SK-N-SH treated with all-trans-retinoic acid at 6 μM for 48 hours (cell line): ENCODE results near the gene FAM117A.

Source experiments
- ATAC-seq: fragments of 200-7000 bp; cut with Tn5 transposase; 3 replicates; pipeline ENCODE4 v1.9.1; 2020; ENCODE audit warnings: mild to moderate bottlenecking, moderate library complexity
- BACH2 ChIP-seq: fragments of 250-450 bp; sonication (Bioruptor Pico); IDR thresholded peaks from 2 replicates; pipeline ENCODE4 v1.9.0; 2021; ENCODE audit warnings: mild to moderate bottlenecking, borderline replicate concordance
- CREB5 ChIP-seq: fragments of 250-450 bp; sonication (Bioruptor Pico); IDR thresholded peaks from 2 replicates; pipeline ENCODE4 v1.5.1; 2020; ENCODE audit warnings: low read depth, mild to moderate bottlenecking, moderate library complexity
- CSRNP3 ChIP-seq: fragments of 250-450 bp; sonication (Bioruptor Pico); IDR thresholded peaks from 2 replicates; pipeline ENCODE4 v1.5.1; 2021; ENCODE audit warnings: mild to moderate bottlenecking, moderate library complexity
- ESRRG ChIP-seq: fragments of 250-450 bp; sonication (Bioruptor Pico); IDR thresholded peaks from 2 replicates; pipeline ENCODE4 v1.6.1; 2021; ENCODE audit warnings: mild to moderate bottlenecking
- GLIS3 ChIP-seq: fragments of 250-450 bp; sonication (Bioruptor Pico); IDR thresholded peaks from 2 replicates; pipeline ENCODE4 v1.5.0; 2020; ENCODE audit warnings: mild to moderate bottlenecking, moderate library complexity
- ISL1 ChIP-seq: fragments of 250-450 bp; sonication (Bioruptor Pico); IDR thresholded peaks from 2 replicates; pipeline ENCODE4 v2.1.2; 2022; ENCODE audit warnings: mild to moderate bottlenecking, moderate library complexity
- OSR1 ChIP-seq: fragments of 250-450 bp; sonication (Bioruptor Pico); IDR thresholded peaks from 2 replicates; pipeline ENCODE4 v1.8.0; 2022; ENCODE audit warnings: moderate library complexity, mild to moderate bottlenecking, inconsistent platforms
- PATZ1 ChIP-seq: fragments of 250-450 bp; sonication (Bioruptor Pico); IDR thresholded peaks from 2 replicates; pipeline ENCODE4 v1.8.0; 2020; ENCODE audit warnings: mild to moderate bottlenecking, moderate library complexity, borderline replicate concordance
- POU6F1 ChIP-seq: fragments of 250-450 bp; sonication (Bioruptor Pico); IDR thresholded peaks from 2 replicates; pipeline ENCODE4 v1.8.0; 2021; ENCODE audit warnings: low read depth, mild to moderate bottlenecking, moderate library complexity, borderline replicate concordance
- PPARA ChIP-seq: fragments of 250-450 bp; sonication (Bioruptor Pico); IDR thresholded peaks from 2 replicates; pipeline ENCODE4 v1.5.0; 2020; ENCODE audit warnings: mild to moderate bottlenecking, borderline replicate concordance
- RARB ChIP-seq: fragments of 250-450 bp; sonication (Bioruptor Pico); IDR thresholded peaks from 2 replicates; pipeline ENCODE4 v1.8.0; 2021; ENCODE audit warnings: mild to moderate bottlenecking, moderate library complexity
- TCF4 ChIP-seq: fragments of 250-450 bp; sonication (Bioruptor Pico); IDR thresholded peaks from 2 replicates; pipeline ENCODE4 v1.8.0; 2021; ENCODE audit warnings: mild to moderate bottlenecking, moderate library complexity, borderline replicate concordance
- TOX ChIP-seq: fragments of 250-450 bp; sonication (Bioruptor Pico); IDR thresholded peaks from 2 replicates; pipeline ENCODE4 v1.8.0; 2021; ENCODE audit warnings: mild to moderate bottlenecking, moderate library complexity, borderline replicate concordance
- TSHZ2 ChIP-seq: fragments of 250-450 bp; sonication (Bioruptor Pico); IDR thresholded peaks from 2 replicates; pipeline ENCODE4 v1.5.0; 2020; ENCODE audit warnings: mild to moderate bottlenecking, moderate library complexity
- ZC3H10 ChIP-seq: fragments of 250-450 bp; sonication (Bioruptor Pico); IDR thresholded peaks from 2 replicates; pipeline ENCODE4 v1.5.1; 2021; ENCODE audit warnings: mild to moderate bottlenecking, moderate library complexity
- ZFP3 ChIP-seq: fragments of 250-450 bp; sonication (Bioruptor Pico); IDR thresholded peaks from 2 replicates; pipeline ENCODE4 v1.5.0; 2020; ENCODE audit warnings: mild to moderate bottlenecking, moderate library complexity
- ZFP30 ChIP-seq: fragments of 450-650 bp; formaldehyde crosslinking; IDR thresholded peaks from 2 replicates; pipeline ENCODE4 v1.5.0; 2022; ENCODE audit warnings: mild to moderate bottlenecking, moderate library complexity
- ZNF565 ChIP-seq: fragments of 450-650 bp; formaldehyde crosslinking; conservative IDR thresholded peaks from 2 replicates; pipeline ENCODE4 v1.5.0; 2020; ENCODE audit warnings: low read depth, mild to moderate bottlenecking, moderate library complexity
- ZNF70 ChIP-seq: fragments of 450-650 bp; formaldehyde crosslinking; IDR thresholded peaks from 2 replicates; pipeline ENCODE4 v1.5.0; 2020; ENCODE audit warnings: mild to moderate bottlenecking, moderate library complexity
- ZNF8 ChIP-seq: fragments of 450-650 bp; formaldehyde crosslinking; IDR thresholded peaks from 2 replicates; pipeline ENCODE4 v1.5.0; 2020; ENCODE audit warnings: mild to moderate bottlenecking, moderate library complexity

FAM117A gene

DNA sequence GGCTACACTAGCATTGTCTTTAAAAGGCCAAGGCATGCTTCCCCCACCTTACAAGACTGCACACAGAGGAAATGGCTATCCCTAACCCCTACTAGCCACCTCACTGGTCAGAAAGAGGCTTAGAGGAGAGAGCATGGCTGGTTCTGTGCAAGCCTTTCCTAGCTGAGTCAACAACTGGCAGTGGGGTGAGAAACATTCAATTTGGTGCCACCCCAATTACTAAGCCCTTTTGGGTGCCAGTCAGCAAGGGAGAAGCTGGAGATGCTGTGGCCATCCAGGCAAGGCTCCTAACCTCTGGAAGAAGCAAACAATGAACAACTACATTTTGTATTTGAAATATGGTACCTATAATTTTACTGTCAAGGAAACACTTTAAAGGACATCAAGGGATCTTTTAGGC is 19.9 kb upstream of the FAM117A start (continued):
- TF ChIP-seq BACH2 (CRISPR knock-in tag) = no peak
- TF ChIP-seq PPARA (CRISPR knock-in tag) = no peak
- no peak for TF ChIP-seq ESRRG (CRISPR knock-in tag)
- TF ChIP-seq ZC3H10 = no peak
- no peak for TF ChIP-seq GLIS3 (CRISPR knock-in tag)
- TF ChIP-seq, all 23 proteins: peak for 0

GRCh38 chr17:49783071-49783715 is 19.3 kb upstream of the FAM117A start:
- TF ChIP-seq TOX = no peak
- TF ChIP-seq ESRRG (CRISPR knock-in tag) = no peak
- TF ChIP-seq ZFP3 (CRISPR knock-in tag) = no peak
- TF ChIP-seq TCF4 (CRISPR knock-in tag) = no peak
- no peak for TF ChIP-seq TSHZ2 (CRISPR knock-in tag)
- no peak for TF ChIP-seq GLIS3 (CRISPR knock-in tag)
- no peak for TF ChIP-seq ZNF565
- TF ChIP-seq ISL1 (CRISPR knock-in tag) = no peak
- no peak for TF ChIP-seq OSR1 (CRISPR knock-in tag)
- no peak for ATAC-seq

DNA sequence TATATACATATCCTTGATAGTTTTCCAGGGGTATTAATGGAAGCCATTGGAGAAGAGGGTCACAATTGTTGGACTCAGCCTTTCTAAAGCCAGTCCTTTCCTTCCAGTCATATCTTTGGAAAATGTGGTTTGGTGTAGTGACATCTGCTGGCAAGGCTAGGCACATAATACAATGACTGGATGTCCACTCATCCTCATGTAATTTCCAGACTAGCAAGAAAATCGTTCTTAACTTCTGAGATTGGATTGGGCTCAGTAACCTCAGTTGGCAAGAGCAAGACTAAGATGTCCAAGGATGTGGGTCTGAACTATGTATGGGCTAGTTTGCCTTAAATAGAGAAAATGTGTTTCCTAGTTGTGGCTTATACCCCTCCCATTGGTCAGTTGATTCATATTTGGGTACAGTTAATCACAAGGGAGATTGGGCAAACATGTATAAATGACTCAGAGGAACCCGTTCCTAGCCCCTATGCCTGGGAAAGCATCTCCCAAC is 15.9 kb upstream of the FAM117A start:
- TF ChIP-seq ZFP3 (CRISPR knock-in tag) (no peak), PATZ1 (CRISPR knock-in tag) (no peak), ZNF70 (no peak), ZNF8 (no peak), ZNF565 (no peak), POU6F1 (CRISPR knock-in tag) (no peak), CREB5 (CRISPR knock-in tag) (no peak), ZFP30 (CRISPR knock-in tag) (no peak), BACH2 (CRISPR knock-in tag) (no peak), RARB (CRISPR knock-in tag) (no peak), CSRNP3 (CRISPR knock-in tag) (no peak)
- peak; percentile 93 for ATAC-seq
